HEK293T (cell line): ENCODE data around the gene YAE1.

Experiments
- ARNT ChIP-seq: fragments of 450-650 bp; IDR thresholded peaks from 2 replicates; pipeline ENCODE4 v1.6.1; 2017; ENCODE audit warnings: mild to moderate bottlenecking
- BHLHE40 ChIP-seq: fragments of 450-650 bp; IDR thresholded peaks from 2 replicates; pipeline ENCODE4 v1.6.1; 2016; ENCODE audit warnings: mild to moderate bottlenecking, moderate library complexity, borderline replicate concordance
- FOXM1 ChIP-seq: fragments of 450-650 bp; IDR thresholded peaks from 2 replicates; pipeline ENCODE4 v1.6.1; 2017; ENCODE audit warnings: mild to moderate bottlenecking, borderline replicate concordance
- HDGF ChIP-seq: fragments of 450-650 bp; IDR thresholded peaks from 2 replicates; pipeline ENCODE4 v1.6.1; 2017; ENCODE audit warnings: antibody characterized with exemption, borderline replicate concordance
- PKNOX1 ChIP-seq: fragments of 450-650 bp; IDR thresholded peaks from 2 replicates; pipeline ENCODE4 v1.6.1; 2016
- SP1 ChIP-seq: fragments of 450-650 bp; IDR thresholded peaks from 2 replicates; pipeline ENCODE4 v1.6.1; 2017

GRCh38 chr7:39529582-39529981 is 36.6 kb upstream of the YAE1 start:
- TF ChIP-seq ARNT (no peak), BHLHE40 (no peak), PKNOX1 (no peak), SP1 (no peak), FOXM1 (no peak), HDGF (no peak)
